Stimulated activated CD4-positive, alpha-beta T cell treated with anti-CD3 and anti-CD28 coated beads, Interleukin-1b, Interleukin-23, amount 100 ng/mL, for 48 hours (primary cell): ENCODE results near the gene EIF4A2.
"Not testable (repeated sequence)": the region's sequence is repeated elsewhere in the genome, so short reads cannot be mapped to it uniquely, and the experiment has no call there.

ENCODE experiments used
- DNase-seq: peaks from one replicate; pipeline ENCODE4 v3.0.0-alpha.2; 2020

EIF4A2 gene

DNA sequence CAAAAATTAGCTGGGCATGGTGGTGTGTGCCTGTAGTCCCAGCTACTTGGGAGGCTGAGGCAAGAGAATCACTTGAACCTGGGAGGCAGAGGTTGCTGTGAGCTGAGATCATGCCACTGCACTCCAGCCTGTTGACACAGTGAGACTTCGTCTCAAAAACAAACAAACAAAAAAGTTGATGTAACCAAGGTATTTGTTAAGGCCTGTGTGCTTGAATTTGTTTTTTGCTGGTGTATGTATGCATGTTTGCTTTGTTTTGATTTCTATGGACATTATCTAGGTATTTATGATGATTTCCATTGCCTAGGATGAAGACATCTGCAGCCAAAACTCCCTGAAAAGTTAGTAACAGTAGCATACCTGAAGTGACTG is 39.0 kb downstream of the EIF4A2 start:
- not testable (repeated sequence) for DNase-seq

DNA sequence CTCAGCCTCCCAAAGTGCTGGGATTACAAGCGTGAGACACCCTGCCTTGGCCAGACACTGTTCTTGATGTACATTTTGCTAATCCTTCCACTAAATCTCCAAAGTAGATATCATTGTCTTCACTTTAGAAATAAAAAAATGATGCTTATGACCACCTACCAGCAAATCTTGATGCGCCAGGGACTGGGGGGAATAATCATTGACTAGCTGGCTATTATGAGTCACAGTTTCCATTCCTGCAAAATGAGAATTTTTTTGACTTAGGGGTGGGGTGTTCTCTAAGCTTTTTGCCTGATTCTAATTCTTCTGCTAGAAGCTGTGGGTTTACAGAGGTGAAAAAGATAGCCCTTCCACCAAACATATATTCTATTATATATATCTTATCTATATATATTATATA is 40.0 kb downstream of the EIF4A2 start:
- DNase-seq, result no peak

DNA sequence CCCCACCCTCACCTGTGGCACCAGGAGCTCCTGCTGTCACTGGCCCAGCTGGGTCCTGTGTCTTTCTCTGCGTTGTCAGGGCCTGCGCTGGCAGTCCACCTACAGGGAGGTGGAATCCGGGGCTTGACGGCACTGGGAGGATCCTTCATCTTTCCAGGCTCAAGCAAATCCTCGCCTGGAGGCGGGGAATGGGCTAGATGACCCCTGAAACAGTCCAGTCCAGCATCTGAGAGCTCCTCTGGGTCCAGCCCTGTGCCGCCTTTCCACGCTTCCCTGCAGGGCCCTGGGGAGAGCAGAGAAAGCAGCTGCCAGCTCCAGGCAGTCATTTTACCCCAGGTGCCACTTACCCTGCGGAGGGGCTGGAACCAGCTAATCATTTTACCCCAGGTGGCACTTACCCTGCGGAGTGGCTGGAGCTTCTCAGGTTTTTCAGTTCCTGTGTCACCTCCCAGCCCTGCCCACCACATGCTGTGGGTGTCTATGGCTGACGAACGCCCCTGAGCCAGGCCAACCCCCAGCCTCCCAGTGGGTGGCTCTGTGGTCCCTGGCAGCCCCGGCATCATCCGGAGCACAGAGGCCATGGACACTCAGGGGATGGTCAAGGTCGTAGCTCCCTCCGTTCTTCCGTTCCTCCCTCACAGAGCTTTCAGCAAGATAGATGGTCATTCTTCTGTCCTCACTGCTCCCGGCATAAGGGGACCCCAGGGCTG is 41.2 kb downstream of the EIF4A2 start:
- DNase-seq, result no peak

DNA sequence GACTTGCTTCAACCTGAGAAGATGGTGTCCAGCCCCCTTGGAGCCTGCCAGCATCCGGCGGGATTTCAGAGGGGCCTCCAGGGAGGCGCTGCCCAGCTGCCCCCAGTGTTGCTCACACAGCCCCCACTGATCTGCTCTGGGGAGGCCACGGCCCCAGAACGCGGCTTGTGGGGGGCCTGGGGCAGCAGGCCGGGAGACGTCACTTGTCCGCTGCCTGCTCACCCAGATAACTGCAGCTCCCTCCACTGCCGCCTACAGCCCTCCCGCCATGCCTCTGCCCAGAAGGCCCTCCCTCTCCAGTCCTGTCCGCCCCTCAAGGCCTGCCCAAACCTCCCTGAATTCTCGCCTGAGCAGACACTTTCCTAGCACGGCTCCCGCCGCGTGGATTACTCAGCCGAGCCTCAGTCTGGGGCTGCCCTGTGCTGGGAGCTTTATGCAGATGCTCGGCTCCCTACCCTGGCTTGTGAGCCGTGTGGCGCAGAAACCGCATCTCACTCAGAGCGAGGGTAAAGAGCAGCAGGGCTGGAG is 42.0 kb downstream of the EIF4A2 start:
- peak; percentile 75 for DNase-seq

DNA sequence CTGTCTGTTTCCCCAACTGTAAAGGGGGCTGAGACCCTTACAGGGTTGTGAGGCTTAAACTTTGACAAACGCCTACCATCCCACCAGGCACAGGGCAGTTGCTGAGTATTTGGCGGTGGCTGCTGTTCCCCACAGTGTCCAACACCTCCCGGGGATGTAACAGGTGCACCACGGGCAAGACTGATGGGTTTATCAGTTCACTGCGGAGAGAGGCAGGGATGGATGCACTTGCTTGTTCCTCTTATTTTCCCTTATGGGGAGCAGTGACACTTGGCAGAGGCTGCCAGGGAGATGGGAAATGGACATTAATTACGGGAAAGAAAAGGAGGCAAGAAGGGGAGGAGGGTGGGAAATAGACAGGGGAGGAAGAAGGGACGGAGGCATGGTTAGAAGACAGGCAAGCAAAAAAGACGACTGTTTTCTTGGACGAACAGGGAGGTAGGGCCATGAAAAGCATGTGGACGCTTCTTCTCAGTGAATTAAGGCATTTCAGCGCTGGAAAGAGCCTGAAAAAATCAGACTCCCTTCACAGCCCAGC is 42.6 kb downstream of the EIF4A2 start:
- no peak for DNase-seq

DNA sequence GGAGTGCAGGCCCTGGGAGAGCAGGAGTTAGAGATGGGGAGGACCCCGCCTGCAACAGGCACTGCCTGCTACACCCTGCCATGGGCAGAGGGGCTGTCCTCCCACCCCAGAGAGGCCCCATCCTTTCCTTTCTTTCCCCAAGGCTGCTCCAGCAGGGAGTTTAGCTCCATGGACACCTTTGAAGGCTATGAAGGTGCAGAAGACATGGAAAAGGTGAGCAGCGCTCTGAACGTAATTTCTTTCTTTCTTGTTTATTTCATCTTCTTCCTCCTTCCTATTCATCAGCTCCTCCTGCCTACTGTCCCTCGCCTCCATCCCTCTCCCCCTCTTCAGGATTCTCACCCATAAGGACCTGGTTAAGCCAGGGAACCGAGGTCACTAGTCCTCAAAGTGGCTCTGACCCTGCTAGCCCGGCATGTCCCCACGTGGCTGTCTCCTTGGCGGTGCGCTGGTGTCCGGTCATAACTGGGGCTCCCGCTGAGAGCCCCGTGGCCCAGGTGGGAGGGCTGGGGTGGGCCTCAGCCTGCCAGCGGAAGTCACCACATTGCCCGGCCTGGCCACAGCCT is 43.1 kb downstream of the EIF4A2 start:
- DNase-seq, result no peak

DNA sequence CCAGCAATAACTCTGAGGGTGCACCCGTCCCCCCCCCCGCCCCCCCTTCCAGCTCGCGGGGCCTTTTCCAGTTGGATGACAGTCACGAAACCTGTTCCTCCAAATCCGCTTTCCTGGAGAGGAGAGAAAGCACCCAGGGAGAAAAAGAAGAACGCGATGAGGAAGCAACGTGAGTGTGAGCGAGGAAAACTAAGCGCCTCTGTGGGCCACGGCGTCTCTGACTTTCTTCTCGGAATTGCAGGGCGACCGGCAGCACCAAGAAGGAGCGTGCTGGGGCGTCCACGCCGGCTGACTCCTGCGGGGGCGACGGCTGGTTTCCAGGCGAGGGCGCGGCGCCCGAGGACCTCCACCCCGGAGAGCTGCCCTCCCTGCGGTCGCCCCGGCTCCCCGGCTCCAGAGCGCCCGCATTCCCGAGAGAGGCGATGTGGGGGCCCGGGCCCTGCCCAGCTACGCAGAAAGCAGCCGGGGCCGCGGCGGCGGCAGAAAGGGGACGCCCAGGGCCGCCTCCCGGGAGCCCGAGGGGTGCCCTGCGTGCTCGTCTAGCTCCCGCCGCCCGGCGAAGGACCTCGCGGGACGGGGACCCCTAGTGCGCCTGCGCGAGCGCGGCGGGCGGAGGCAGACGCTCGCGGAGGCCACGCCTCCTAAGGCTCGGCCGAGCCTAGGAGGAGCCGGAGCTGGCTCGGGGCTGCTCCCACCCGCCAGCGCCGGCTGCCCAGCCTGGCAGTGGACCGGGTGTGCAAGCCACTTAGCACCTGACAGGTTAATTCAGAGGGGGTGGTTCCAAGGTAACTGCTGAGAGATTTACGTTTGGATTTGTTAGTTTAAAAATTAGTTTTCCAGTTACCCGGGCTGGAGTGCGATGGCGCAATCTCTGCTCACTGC is 43.8 kb downstream of the EIF4A2 start:
- DNase-seq, result peak; percentile 85

DNA sequence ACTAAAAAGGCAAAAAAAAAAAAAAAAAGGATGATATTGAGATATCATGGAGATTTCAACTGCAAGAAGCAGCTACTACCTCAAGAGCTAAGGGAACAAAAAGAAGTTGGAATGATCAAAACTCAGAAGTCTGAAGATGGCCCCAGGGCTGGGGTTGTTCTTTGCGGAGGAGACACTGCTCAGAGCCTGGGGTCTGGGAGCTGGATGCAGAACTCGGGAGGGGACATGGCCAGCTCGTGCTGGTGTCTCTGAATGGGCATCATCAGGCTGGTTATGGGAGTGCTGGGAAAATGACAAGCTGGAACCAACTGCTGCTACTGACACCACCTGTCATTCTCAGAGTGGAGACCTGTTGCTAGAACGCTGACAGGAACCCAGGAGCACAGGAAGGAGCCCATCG is 45.0 kb downstream of the EIF4A2 start:
- DNase-seq, result no peak

DNA sequence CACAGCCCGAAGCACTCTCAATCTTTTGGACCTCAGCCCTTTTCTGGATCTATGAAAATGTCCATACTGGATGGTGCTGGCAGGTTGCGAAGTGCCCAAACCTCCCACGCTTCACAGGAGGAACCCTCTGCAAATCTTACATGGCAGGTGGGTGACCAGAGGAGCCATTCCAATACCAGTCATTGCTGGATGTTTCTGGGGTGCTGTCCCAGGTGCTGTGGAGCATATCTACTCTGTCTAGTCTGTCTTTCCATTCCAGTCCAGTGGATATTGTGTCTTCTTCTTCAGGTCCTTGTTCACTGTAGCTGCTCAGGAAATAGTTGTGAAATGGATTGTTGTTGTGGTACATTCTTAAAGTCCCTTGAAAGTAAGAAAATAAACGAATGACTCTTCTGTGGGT is 48.4 kb downstream of the EIF4A2 start:
- no peak for DNase-seq

DNA sequence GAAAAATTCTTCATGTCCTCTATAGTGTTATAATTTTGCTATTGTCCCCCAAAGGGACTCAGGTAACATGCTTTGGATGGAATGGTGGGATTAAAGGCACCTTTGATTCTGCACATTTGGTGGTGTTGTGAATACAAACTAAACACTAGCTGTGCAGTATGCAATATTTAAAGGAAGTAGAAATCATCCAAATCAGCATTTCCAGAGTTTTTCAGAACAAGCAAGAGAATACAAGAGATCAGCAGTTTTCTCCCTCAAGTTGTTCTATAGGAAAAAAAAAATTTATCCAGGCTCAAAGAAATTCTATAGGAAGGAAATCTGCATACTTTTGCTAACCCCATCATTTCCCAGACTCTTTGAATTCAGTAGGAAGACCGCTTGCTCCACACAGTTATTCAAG is 48.9 kb downstream of the EIF4A2 start:
- DNase-seq, result no peak
